CD14-positive monocyte (primary cell): ENCODE results near the gene GRIN2C. TPM values are rescaled to one million over a fixed set of nuclear protein-coding genes. Genes with fewer than 3 reads are reported as not detected.

ENCODE experiments used
- DNase-seq, 3 donors: peaks; one replicate each; pipeline ENCODE4 v3.0.0-alpha.2; 2011 to 2022
- H2AFZ ChIP-seq: 2 replicates; pipeline ENCODE4 v1.6.0; 2012; ENCODE audit warnings: mild to moderate bottlenecking, low read depth, low read length, inconsistent platforms; ENCODE audit not compliant: insufficient read depth, poor library complexity, severe bottlenecking
- H3K27ac ChIP-seq, 2 donors: 1 replicate in 1 of 2; 2 replicates in 1 of 2; pipeline ENCODE4 v1.5.1; 2012 to 2013; ENCODE audit warnings: low read length in 2 of 2, control low read depth in 1 of 2, inconsistent platforms in 1 of 2, low read depth in 1 of 2, mild to moderate bottlenecking in 1 of 2
- H3K27me3 ChIP-seq, 2 donors: one replicate each; pipeline versions ENCODE4 v1.6.0 to v1.6.1; 2011 to 2013; ENCODE audit warnings: low read length in 2 of 2; ENCODE audit not compliant: control insufficient read depth in 2 of 2, insufficient read depth in 2 of 2
- H3K36me3 ChIP-seq, 2 donors: replicated peaks in 1 of 2; 1 replicate in 1 of 2; 2 replicates in 1 of 2; pipeline versions ENCODE4 v1.5.1 to v1.6.1; 2012 to 2013; ENCODE audit warnings: low read length in 2 of 2, control low read depth in 1 of 2, inconsistent platforms in 1 of 2, mild to moderate bottlenecking in 1 of 2; ENCODE audit not compliant: insufficient read depth in 2 of 2, control insufficient read depth in 1 of 2
- H3K4me1 ChIP-seq, 2 donors: 1 replicate in 1 of 2; 2 replicates in 1 of 2; pipeline versions ENCODE4 v1.5.1 to v1.6.1; 2012 to 2013; ENCODE audit warnings: low read length in 2 of 2, control low read depth in 1 of 2, inconsistent platforms in 1 of 2, mild to moderate bottlenecking in 1 of 2, moderate library complexity in 1 of 2; ENCODE audit not compliant: insufficient read depth in 2 of 2, control insufficient read depth in 1 of 2
- H3K4me2 ChIP-seq: replicated peaks from 2 replicates; pipeline ENCODE3; 2012; ENCODE audit warnings: low read length, moderate library complexity, mild to moderate bottlenecking; ENCODE audit not compliant: poor library complexity, severe bottlenecking; ENCODE audit errors: extremely low read depth
- H3K4me3 ChIP-seq, 3 experiments: fragments of 200-600 bp in 1 of 3; sonication (generic) in 1 of 3; replicated peaks in 1 of 3; 1 replicate in 2 of 3; 2 replicates in 1 of 3; pipeline ENCODE4 v1.5.1; 2011 to 2013; ENCODE audit warnings: low read length in 3 of 3, mild to moderate bottlenecking in 3 of 3, control low read depth in 2 of 3, low read depth in 2 of 3, inconsistent platforms in 1 of 3, moderate library complexity in 1 of 3
- H3K79me2 ChIP-seq: 2 replicates; pipeline ENCODE4 v1.6.0; 2012; ENCODE audit warnings: mild to moderate bottlenecking, control low read depth, inconsistent platforms, low read length, moderate library complexity; ENCODE audit not compliant: insufficient read depth
- H3K9ac ChIP-seq: 2 replicates; pipeline ENCODE4 v1.6.0; 2017; ENCODE audit warnings: low read length, mild to moderate bottlenecking; ENCODE audit not compliant: insufficient read depth, poor library complexity, severe bottlenecking
- H3K9me3 ChIP-seq, 2 donors: replicated peaks in 1 of 2; 1 replicate in 1 of 2; 2 replicates in 1 of 2; pipeline versions ENCODE4 v1.5.1 to v1.6.1; 2012 to 2013; ENCODE audit warnings: low read length in 2 of 2, control low read depth in 1 of 2; ENCODE audit not compliant: control insufficient read depth in 1 of 2, insufficient read depth in 1 of 2
- H4K20me1 ChIP-seq: 2 replicates; pipeline ENCODE4 v1.6.0; 2012; ENCODE audit warnings: mild to moderate bottlenecking, low read length, control low read depth, moderate library complexity; ENCODE audit not compliant: insufficient read depth
- H3K27ac Mint-ChIP-seq, 7 donors: one replicate each; pipeline ENCODE4 v1.8.0; 2020; ENCODE audit warnings: mild to moderate bottlenecking in 7 of 7, mixed read lengths in 7 of 7, moderate library complexity in 6 of 7, inconsistent platforms in 2 of 7
- H3K27me3 Mint-ChIP-seq, 3 donors: one replicate each; pipeline ENCODE4 v1.8.0; 2021 to 2022; ENCODE audit warnings: low read depth in 3 of 3, mild to moderate bottlenecking in 3 of 3, mixed read lengths in 3 of 3, moderate library complexity in 3 of 3, inconsistent platforms in 1 of 3
- H3K36me3 Mint-ChIP-seq, 2 donors: one replicate each; pipeline ENCODE4 v1.8.0; 2020; ENCODE audit warnings: mixed read lengths in 2 of 2, inconsistent platforms in 1 of 2, mild to moderate bottlenecking in 1 of 2
- H3K4me1 Mint-ChIP-seq: one replicate; pipeline ENCODE4 v1.8.0; 2020; ENCODE audit warnings: mild to moderate bottlenecking, mixed read lengths
- H3K4me3 Mint-ChIP-seq, 2 donors: one replicate each; pipeline ENCODE4 v1.8.0; 2020; ENCODE audit warnings: mild to moderate bottlenecking in 2 of 2, mixed read lengths in 2 of 2, moderate library complexity in 1 of 2
- H3K9me3 Mint-ChIP-seq, 7 donors: one replicate each; pipeline ENCODE4 v1.8.0; 2020 to 2022; ENCODE audit warnings: mixed read lengths in 7 of 7, mild to moderate bottlenecking in 6 of 7, moderate library complexity in 6 of 7, inconsistent platforms in 2 of 7
- WGBS: methylation state at CpG from one replicate; pipeline ENCODE4 v1.1.5; 2013; ENCODE audit warnings: missing lambda C conversion rate; ENCODE audit not compliant: insufficient coverage; 5-methylcytosine and 5-hydroxymethylcytosine counted together
- intact Hi-C, 2 donors: fragments of 100-400 bp; cut with micrococcal nuclease; formaldehyde crosslinking; loops; one replicate each; pipeline versions ENCODE4 v1.15.0 to v1.15.1; 2023
- polyA plus RNA-seq, 3 donors: library from polyadenylated mRNA; depleted of rRNA in 1 of 3; unstranded in 2 of 3; stranded (reverse) in 1 of 3; fragments of 300-500 nt in 2 of 3; fragments of >200 nt in 1 of 3; fragmentation: Illumina TruSeq in 2 of 3; gene quantifications; 1 replicate in 2 of 3; 2 replicates in 1 of 3; pipeline ENCODE4 v1.2.3, GENCODE V29; 2012 to 2021
- TF ChIP-seq, protein P1 (sequence below): fragments of 200-600 bp; IDR thresholded peaks from one replicate; pipeline ENCODE4 v1.8.0; 2022; ENCODE audit warnings: antibody characterized with exemption, mild to moderate bottlenecking

Gene GRIN2C
- polyA plus RNA-seq, 3 donors = 0.04 TPM; not detected in 2

DNA sequence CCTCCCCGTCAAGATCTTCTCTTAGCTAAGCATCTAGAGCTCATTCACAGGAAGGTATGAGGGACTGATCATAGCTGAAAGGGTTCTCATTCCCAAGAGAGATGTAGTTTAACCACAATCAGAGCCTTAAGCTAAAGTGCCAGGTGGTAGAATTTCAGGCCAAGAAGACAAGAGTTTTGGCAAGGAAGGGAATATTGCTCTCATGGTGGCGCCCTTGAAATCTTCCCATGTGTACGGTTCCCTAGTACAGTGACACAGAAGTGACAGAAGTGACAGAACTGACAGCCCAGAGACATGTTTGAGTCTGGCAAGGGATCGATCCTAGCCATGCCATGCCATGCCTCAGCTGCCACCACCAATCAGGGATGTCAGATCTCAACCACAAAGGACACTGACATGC lies 2.5 kb downstream of the GRIN2C start:
- no peak overlapping the region for H3K27ac Mint-ChIP-seq
- H4K20me1 ChIP-seq = no peaks in the 10 kb centered on the region
- peaks cover 24 to 34% of the 10 kb centered on the region in 2 donors for H3K4me1 ChIP-seq
- peaks cover 3 to 10% of the 10 kb centered on the region in 2 donors for H3K36me3 Mint-ChIP-seq
- H3K9me3 ChIP-seq = peaks cover 0 to 10% of the 10 kb centered on the region in 2 donors
- H3K9me3 Mint-ChIP-seq = peaks cover 0 to 27% (median 8%) of the 10 kb centered on the region in 7 donors
- no peak overlapping the region for H2AFZ ChIP-seq
- H3K4me3 Mint-ChIP-seq = peak overlapping the region in 1 of 2 donors; percentile 47
- H3K9ac ChIP-seq = no peak overlapping the region
- no peak for DNase-seq
- H3K4me1 Mint-ChIP-seq = peaks cover 25% of the 10 kb centered on the region
- TF ChIP-seq, protein P1, sequence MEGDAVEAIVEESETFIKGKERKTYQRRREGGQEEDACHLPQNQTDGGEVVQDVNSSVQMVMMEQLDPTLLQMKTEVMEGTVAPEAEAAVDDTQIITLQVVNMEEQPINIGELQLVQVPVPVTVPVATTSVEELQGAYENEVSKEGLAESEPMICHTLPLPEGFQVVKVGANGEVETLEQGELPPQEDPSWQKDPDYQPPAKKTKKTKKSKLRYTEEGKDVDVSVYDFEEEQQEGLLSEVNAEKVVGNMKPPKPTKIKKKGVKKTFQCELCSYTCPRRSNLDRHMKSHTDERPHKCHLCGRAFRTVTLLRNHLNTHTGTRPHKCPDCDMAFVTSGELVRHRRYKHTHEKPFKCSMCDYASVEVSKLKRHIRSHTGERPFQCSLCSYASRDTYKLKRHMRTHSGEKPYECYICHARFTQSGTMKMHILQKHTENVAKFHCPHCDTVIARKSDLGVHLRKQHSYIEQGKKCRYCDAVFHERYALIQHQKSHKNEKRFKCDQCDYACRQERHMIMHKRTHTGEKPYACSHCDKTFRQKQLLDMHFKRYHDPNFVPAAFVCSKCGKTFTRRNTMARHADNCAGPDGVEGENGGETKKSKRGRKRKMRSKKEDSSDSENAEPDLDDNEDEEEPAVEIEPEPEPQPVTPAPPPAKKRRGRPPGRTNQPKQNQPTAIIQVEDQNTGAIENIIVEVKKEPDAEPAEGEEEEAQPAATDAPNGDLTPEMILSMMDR = no peak
- no peak overlapping the region for H3K27ac ChIP-seq
- H3K27me3 ChIP-seq = peaks cover 52 to 93% of the 10 kb centered on the region in 2 donors
- H3K4me2 ChIP-seq = no peak overlapping the region
- H3K27me3 Mint-ChIP-seq = peaks cover 87 to 96% (median 91%) of the 10 kb centered on the region in 3 donors
- WGBS = 87% methylated on average over 3 of the region's 4 CpGs
- H3K79me2 ChIP-seq = no peaks in the 10 kb centered on the region
- H3K36me3 ChIP-seq = no peaks in the 10 kb centered on the region
- H3K4me3 ChIP-seq = no peak overlapping the region
- intact Hi-C loops = no loop called here

DNA sequence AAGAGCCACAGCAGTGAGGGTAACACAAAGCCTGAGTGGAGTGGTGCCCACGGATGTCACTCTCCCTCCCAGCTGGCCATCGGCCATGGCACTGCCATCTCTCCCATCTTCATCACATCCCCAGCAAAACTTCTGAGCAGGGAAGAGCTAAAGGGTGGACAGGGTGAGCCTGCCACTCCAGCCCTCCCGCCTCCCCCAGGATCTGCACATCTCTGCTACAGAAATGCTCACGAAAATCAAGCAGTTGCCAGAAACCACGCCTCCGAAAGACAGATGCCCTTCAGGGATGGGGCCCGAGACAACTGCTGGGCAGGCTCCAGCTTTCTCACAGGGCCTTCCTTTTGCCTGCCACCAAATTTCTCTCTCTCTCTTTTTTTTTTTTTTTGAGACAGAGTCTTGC lies 3.6 kb downstream of the GRIN2C start:
- peaks cover 18% of the 10 kb centered on the region for H3K4me1 Mint-ChIP-seq
- no peak overlapping the region for H3K4me3 ChIP-seq
- H3K27ac Mint-ChIP-seq = no peak overlapping the region
- no peak overlapping the region for H3K4me2 ChIP-seq
- no peaks in the 10 kb centered on the region for H3K36me3 ChIP-seq
- no peak overlapping the region for H3K9ac ChIP-seq
- H4K20me1 ChIP-seq = no peaks in the 10 kb centered on the region
- TF ChIP-seq, protein P1 = no peak
- peaks cover 4 to 10% of the 10 kb centered on the region in 2 donors for H3K9me3 ChIP-seq
- H3K4me1 ChIP-seq = peaks cover 17 to 27% of the 10 kb centered on the region in 2 donors
- WGBS = 93% methylated on average over 3 of the region's 7 CpGs
- H2AFZ ChIP-seq = no peak overlapping the region
- peaks cover 53 to 95% of the 10 kb centered on the region in 2 donors for H3K27me3 ChIP-seq
- no peak for DNase-seq
- H3K9me3 Mint-ChIP-seq = peaks cover 0 to 20% (median 10%) of the 10 kb centered on the region in 7 donors
- no peak overlapping the region for H3K27ac ChIP-seq
- peaks cover 86 to 98% (median 90%) of the 10 kb centered on the region in 3 donors for H3K27me3 Mint-ChIP-seq
- no peaks in the 10 kb centered on the region for H3K79me2 ChIP-seq
- peak overlapping the region in 1 of 2 donors; percentile 14 for H3K4me3 Mint-ChIP-seq
- peaks cover 3 to 10% of the 10 kb centered on the region in 2 donors for H3K36me3 Mint-ChIP-seq
- intact Hi-C loops = no loop called here
